SK-N-SH treated with all-trans-retinoic acid at 6 μM for 48 hours (cell line): Measurements from ENCODE around the gene GPR137.

Source experiments
- ATAC-seq: fragments of 200-7000 bp; cut with Tn5 transposase; 3 replicates; pipeline ENCODE4 v1.9.1; 2020; ENCODE audit warnings: mild to moderate bottlenecking, moderate library complexity
- ARNTL ChIP-seq: fragments of 450-650 bp; formaldehyde crosslinking; IDR thresholded peaks from 2 replicates; pipeline ENCODE4 v1.5.0; 2020; ENCODE audit warnings: low read depth, mild to moderate bottlenecking, moderate library complexity, borderline replicate concordance
- BACH2 ChIP-seq: fragments of 250-450 bp; sonication (Bioruptor Pico); IDR thresholded peaks from 2 replicates; pipeline ENCODE4 v1.9.0; 2021; ENCODE audit warnings: mild to moderate bottlenecking, borderline replicate concordance
- CREB5 ChIP-seq: fragments of 250-450 bp; sonication (Bioruptor Pico); IDR thresholded peaks from 2 replicates; pipeline ENCODE4 v1.5.1; 2020; ENCODE audit warnings: low read depth, mild to moderate bottlenecking, moderate library complexity
- CSDC2 ChIP-seq: fragments of 250-450 bp; sonication (Bioruptor Pico); IDR thresholded peaks from 2 replicates; pipeline ENCODE4 v1.5.0; 2020; ENCODE audit warnings: mild to moderate bottlenecking, moderate library complexity
- CSRNP3 ChIP-seq: fragments of 250-450 bp; sonication (Bioruptor Pico); IDR thresholded peaks from 2 replicates; pipeline ENCODE4 v1.5.1; 2021; ENCODE audit warnings: mild to moderate bottlenecking, moderate library complexity
- ESRRG ChIP-seq: fragments of 250-450 bp; sonication (Bioruptor Pico); IDR thresholded peaks from 2 replicates; pipeline ENCODE4 v1.6.1; 2021; ENCODE audit warnings: mild to moderate bottlenecking
- GLIS3 ChIP-seq: fragments of 250-450 bp; sonication (Bioruptor Pico); IDR thresholded peaks from 2 replicates; pipeline ENCODE4 v1.5.0; 2020; ENCODE audit warnings: mild to moderate bottlenecking, moderate library complexity
- ISL1 ChIP-seq: fragments of 250-450 bp; sonication (Bioruptor Pico); IDR thresholded peaks from 2 replicates; pipeline ENCODE4 v2.1.2; 2022; ENCODE audit warnings: mild to moderate bottlenecking, moderate library complexity
- OSR1 ChIP-seq: fragments of 250-450 bp; sonication (Bioruptor Pico); IDR thresholded peaks from 2 replicates; pipeline ENCODE4 v1.8.0; 2022; ENCODE audit warnings: moderate library complexity, mild to moderate bottlenecking, inconsistent platforms
- POU6F1 ChIP-seq: fragments of 250-450 bp; sonication (Bioruptor Pico); IDR thresholded peaks from 2 replicates; pipeline ENCODE4 v1.8.0; 2021; ENCODE audit warnings: low read depth, mild to moderate bottlenecking, moderate library complexity, borderline replicate concordance
- PPARA ChIP-seq: fragments of 250-450 bp; sonication (Bioruptor Pico); IDR thresholded peaks from 2 replicates; pipeline ENCODE4 v1.5.0; 2020; ENCODE audit warnings: mild to moderate bottlenecking, borderline replicate concordance
- RARB ChIP-seq: fragments of 250-450 bp; sonication (Bioruptor Pico); IDR thresholded peaks from 2 replicates; pipeline ENCODE4 v1.8.0; 2021; ENCODE audit warnings: mild to moderate bottlenecking, moderate library complexity
- TCF4 ChIP-seq: fragments of 250-450 bp; sonication (Bioruptor Pico); IDR thresholded peaks from 2 replicates; pipeline ENCODE4 v1.8.0; 2021; ENCODE audit warnings: mild to moderate bottlenecking, moderate library complexity, borderline replicate concordance
- TOX ChIP-seq: fragments of 250-450 bp; sonication (Bioruptor Pico); IDR thresholded peaks from 2 replicates; pipeline ENCODE4 v1.8.0; 2021; ENCODE audit warnings: mild to moderate bottlenecking, moderate library complexity, borderline replicate concordance
- TSHZ2 ChIP-seq: fragments of 250-450 bp; sonication (Bioruptor Pico); IDR thresholded peaks from 2 replicates; pipeline ENCODE4 v1.5.0; 2020; ENCODE audit warnings: mild to moderate bottlenecking, moderate library complexity
- ZC3H10 ChIP-seq: fragments of 250-450 bp; sonication (Bioruptor Pico); IDR thresholded peaks from 2 replicates; pipeline ENCODE4 v1.5.1; 2021; ENCODE audit warnings: mild to moderate bottlenecking, moderate library complexity
- ZFP3 ChIP-seq: fragments of 250-450 bp; sonication (Bioruptor Pico); IDR thresholded peaks from 2 replicates; pipeline ENCODE4 v1.5.0; 2020; ENCODE audit warnings: mild to moderate bottlenecking, moderate library complexity
- ZFP30 ChIP-seq: fragments of 450-650 bp; formaldehyde crosslinking; IDR thresholded peaks from 2 replicates; pipeline ENCODE4 v1.5.0; 2022; ENCODE audit warnings: mild to moderate bottlenecking, moderate library complexity
- ZNF565 ChIP-seq: fragments of 450-650 bp; formaldehyde crosslinking; conservative IDR thresholded peaks from 2 replicates; pipeline ENCODE4 v1.5.0; 2020; ENCODE audit warnings: low read depth, mild to moderate bottlenecking, moderate library complexity
- ZNF70 ChIP-seq: fragments of 450-650 bp; formaldehyde crosslinking; IDR thresholded peaks from 2 replicates; pipeline ENCODE4 v1.5.0; 2020; ENCODE audit warnings: mild to moderate bottlenecking, moderate library complexity
- ZNF8 ChIP-seq: fragments of 450-650 bp; formaldehyde crosslinking; IDR thresholded peaks from 2 replicates; pipeline ENCODE4 v1.5.0; 2020; ENCODE audit warnings: mild to moderate bottlenecking, moderate library complexity

GPR137 gene

GRCh38 chr11:64247729-64248531, 37.7 kb upstream of the GPR137 start:
- ATAC-seq, result no peak
- TF ChIP-seq TCF4, result no peak
- TF ChIP-seq ZFP30 (CRISPR knock-in tag), result no peak
- no peak for TF ChIP-seq BACH2
- no peak for TF ChIP-seq ISL1
- TF ChIP-seq ZC3H10 (CRISPR knock-in tag), result no peak
- no peak for TF ChIP-seq PPARA (CRISPR knock-in tag)
- no peak for TF ChIP-seq CSRNP3
- no peak for TF ChIP-seq TOX (CRISPR knock-in tag)
- TF ChIP-seq ZFP3, result no peak
- TF ChIP-seq OSR1, result no peak
- TF ChIP-seq ZNF8, result no peak
- no peak for TF ChIP-seq CREB5 (CRISPR knock-in tag)
- TF ChIP-seq, all 23 proteins: peak for 0

- no peak for ATAC-seq
- TF ChIP-seq BACH2 (no peak), ARNTL (CRISPR knock-in tag) (no peak), GLIS3 (no peak), ZNF565 (CRISPR knock-in tag) (no peak), ZC3H10 (CRISPR knock-in tag) (no peak), ZNF70 (CRISPR knock-in tag) (no peak), TCF4 (no peak), ZNF8 (no peak), TSHZ2 (no peak), PPARA (CRISPR knock-in tag) (no peak), ZFP3 (no peak), CREB5 (CRISPR knock-in tag) (no peak), RARB (no peak), ESRRG (no peak), ISL1 (no peak), POU6F1 (CRISPR knock-in tag) (no peak), CSRNP3 (no peak), CSDC2 (no peak), OSR1 (no peak)
- TF ChIP-seq, all 23 proteins: peak for 0
Measured at GRCh38 chr11:64248578-64248977, 37.1 kb upstream of the GPR137 start.
